Esophagus squamous epithelium (tissue), 5 donors: ENCODE data around the gene FCHSD1. TPM values are rescaled to one million over a fixed set of nuclear protein-coding genes. Genes with fewer than 3 reads are reported as not detected.

ENCODE experiments used
- DNase-seq: peaks from one replicate; lab custom pipeline; 2025; lab: John Stamatoyannopoulos, UW
- H3K27ac ChIP-seq, 4 donors: fragments of 200-600 bp; sonication (generic); one replicate each; pipeline ENCODE4 v1.5.1; 2016 to 2019; ENCODE audit warnings: mild to moderate bottlenecking in 1 of 4
- H3K27me3 ChIP-seq, 4 donors: fragments of 200-600 bp; sonication (generic); 1 replicate in 3 of 4; 2 replicates in 1 of 4; pipeline versions ENCODE4 v1.5.1 to v1.6.0; 2017 to 2021; ENCODE audit warnings: antibody characterized with exemption in 1 of 4
- H3K36me3 ChIP-seq, 3 donors: fragments of 200-600 bp; sonication (generic); one replicate each; pipeline ENCODE4 v1.5.1; 2016 to 2019
- H3K4me1 ChIP-seq, 3 donors: fragments of 200-600 bp; sonication (generic); one replicate each; pipeline ENCODE4 v1.5.1; 2017 to 2019
- H3K4me3 ChIP-seq, 4 donors: fragments of 200-600 bp; sonication (generic); 1 replicate in 3 of 4; 2 replicates in 1 of 4; pipeline ENCODE4 v1.5.1; 2016 to 2019; ENCODE audit warnings: mild to moderate bottlenecking in 2 of 4, moderate library complexity in 1 of 4
- H3K9me3 ChIP-seq, 3 donors: fragments of 200-600 bp; sonication (generic); one replicate each; pipeline ENCODE4 v1.5.1; 2016 to 2019
- CTCF ChIP-seq, 6 experiments: fragments of 450-650 bp in 4 of 6; fragments of 200-600 bp in 2 of 6; sonication (generic) in 2 of 6; IDR thresholded peaks; one replicate each; pipeline ENCODE4 v1.5.1; 2016 to 2019; ENCODE audit warnings: antibody characterized with exemption in 6 of 6, mild to moderate bottlenecking in 4 of 6, moderate library complexity in 4 of 6
- POLR2A ChIP-seq, 4 donors: fragments of 450-650 bp; IDR thresholded peaks; one replicate each; pipeline ENCODE4 v1.6.1; 2017; ENCODE audit warnings: antibody characterized with exemption in 4 of 4, mild to moderate bottlenecking in 4 of 4, moderate library complexity in 3 of 4
- WGBS, 2 donors: methylation state at CpG; one replicate each; pipeline ENCODE4 v1.1.5; 2018; 5-methylcytosine and 5-hydroxymethylcytosine counted together
- intact Hi-C: fragments of 100-400 bp; cut with DNase I; formaldehyde crosslinking; loops from one replicate; pipeline ENCODE4 v1.15.0; 2022
- total RNA-seq, 4 donors: library from RNA; depleted of rRNA; stranded (reverse); fragments of >200 nt; gene quantifications; one replicate each; pipeline ENCODE4 v1.1.0, GENCODE V29; 2016
- donor health status: DM: yes; HTN: yes; CAD: no.

The FCHSD1 gene
- total RNA-seq, 4 donors from 2014 or later, result 6.0 to 27.7 (median 10.4) TPM

- no peaks in the 10 kb centered on the region for H3K9me3 ChIP-seq
- no peak for TF ChIP-seq POLR2A (IDR thresholded peaks at IDR 0.05)
- no peaks in the 10 kb centered on the region for H3K27me3 ChIP-seq
- H3K27ac ChIP-seq, result no peak overlapping the region
- H3K4me1 ChIP-seq, result peaks cover 0 to 21% (median 0%) of the 10 kb centered on the region in 3 donors
- 73 to 93% methylated on average over 4 of the region's 4 CpGs for WGBS, 2 donors
- intact Hi-C loops, result no loop called here
- no peak for DNase-seq
- H3K36me3 ChIP-seq, result peaks cover 0 to 9% (median 0%) of the 10 kb centered on the region in 3 donors
- no peak overlapping the region for H3K4me3 ChIP-seq
These were observed 24.5 kb upstream of the FCHSD1 start for GRCh38 chr5:141675672-141676071.

- Histone ChIP-seq H3K27me3 (no peaks in the 10 kb centered on the region), H3K36me3 (peaks cover 0 to 12% (median 0%) of the 10 kb centered on the region in 3 donors), H3K4me1 (peaks cover 0 to 12% (median 0%) of the 10 kb centered on the region in 3 donors), H3K27ac (no peak overlapping the region), H3K4me3 (no peak overlapping the region), H3K9me3 (no peaks in the 10 kb centered on the region)
- DNase-seq, result no peak
- intact Hi-C loops, result no loop called here
- TF ChIP-seq POLR2A (IDR thresholded peaks at IDR 0.05) (no peak), CTCF (IDR thresholded peaks at IDR 0.05) (no peak)
- 70 to 73% methylated on average over 5 of the region's 5 CpGs for WGBS, 2 donors
These were observed 23.5 kb upstream of the FCHSD1 start for GRCh38 chr5:141674747-141675146.

- peaks cover 0 to 5% (median 0%) of the 10 kb centered on the region in 3 donors for H3K4me1 ChIP-seq
- no peak overlapping the region for H3K4me3 ChIP-seq
- no peaks in the 10 kb centered on the region for H3K27me3 ChIP-seq
- 65 to 66% methylated on average over 7 to 13 of the region's 19 CpGs for WGBS, 2 donors
- H3K9me3 ChIP-seq, result no peaks in the 10 kb centered on the region
- intact Hi-C loops, result no loop called here
- peaks cover 0 to 23% (median 0%) of the 10 kb centered on the region in 3 donors for H3K36me3 ChIP-seq
- no peak overlapping the region for H3K27ac ChIP-seq
- DNase-seq, result no peak
- TF ChIP-seq CTCF (IDR thresholded peaks at IDR 0.05) (no peak), POLR2A (IDR thresholded peaks at IDR 0.05) (no peak)
These were observed 21.9 kb upstream of the FCHSD1 start for GRCh38 chr5:141672841-141673813.

- WGBS, 2 donors, result 15 to 100% methylated on average over 2 to 6 of the region's 23 CpGs
- H3K27me3 ChIP-seq, result no peaks in the 10 kb centered on the region
- H3K4me3 ChIP-seq, result no peak overlapping the region
- no peaks in the 10 kb centered on the region for H3K9me3 ChIP-seq
- peaks cover 0 to 5% (median 0%) of the 10 kb centered on the region in 3 donors for H3K4me1 ChIP-seq
- intact Hi-C loops, result no loop called here
- H3K27ac ChIP-seq, result no peak overlapping the region
- peaks cover 0 to 23% (median 0%) of the 10 kb centered on the region in 3 donors for H3K36me3 ChIP-seq
- TF ChIP-seq CTCF (IDR thresholded peaks at IDR 0.05), result no peak
- TF ChIP-seq POLR2A (IDR thresholded peaks at IDR 0.05), result no peak
- no peak for DNase-seq
These were observed 21.0 kb upstream of the FCHSD1 start for GRCh38 chr5:141672071-141672840.

GRCh38 chr5:141669520-141669919, 18.3 kb upstream of the FCHSD1 start:
- no peak for TF ChIP-seq POLR2A (IDR thresholded peaks at IDR 0.05)
- no peak for TF ChIP-seq CTCF (IDR thresholded peaks at IDR 0.05)
- WGBS, 2 donors, result 65 to 79% methylated on average over 4 of the region's 4 CpGs
- DNase-seq, result no peak
- no peaks in the 10 kb centered on the region for H3K9me3 ChIP-seq
- no peak overlapping the region for H3K27ac ChIP-seq
- peaks cover 0 to 11% (median 0%) of the 10 kb centered on the region in 3 donors for H3K4me1 ChIP-seq
- intact Hi-C loops, result no loop called here
- H3K36me3 ChIP-seq, result peaks cover 0 to 24% (median 0%) of the 10 kb centered on the region in 3 donors
- no peak overlapping the region for H3K4me3 ChIP-seq
- H3K27me3 ChIP-seq, result no peaks in the 10 kb centered on the region
